Body of pancreas (tissue), 4 donors: ENCODE measurements around the gene ABCC4.

Source experiments
- POLR2A ChIP-seq, 3 donors: fragments of 450-650 bp; IDR thresholded peaks; one replicate each; pipeline ENCODE4 v1.6.1; 2016; ENCODE audit warnings: antibody characterized with exemption in 3 of 3, mild to moderate bottlenecking in 2 of 3
- TF ChIP-seq, protein P1 (sequence below), 7 experiments: fragments of 450-650 bp in 4 of 7; fragments of 200-600 bp in 3 of 7; sonication (generic) in 3 of 7; IDR thresholded peaks; one replicate each; pipeline ENCODE4 v1.5.1; 2016 to 2019; ENCODE audit warnings: antibody characterized with exemption in 7 of 7

DNA sequence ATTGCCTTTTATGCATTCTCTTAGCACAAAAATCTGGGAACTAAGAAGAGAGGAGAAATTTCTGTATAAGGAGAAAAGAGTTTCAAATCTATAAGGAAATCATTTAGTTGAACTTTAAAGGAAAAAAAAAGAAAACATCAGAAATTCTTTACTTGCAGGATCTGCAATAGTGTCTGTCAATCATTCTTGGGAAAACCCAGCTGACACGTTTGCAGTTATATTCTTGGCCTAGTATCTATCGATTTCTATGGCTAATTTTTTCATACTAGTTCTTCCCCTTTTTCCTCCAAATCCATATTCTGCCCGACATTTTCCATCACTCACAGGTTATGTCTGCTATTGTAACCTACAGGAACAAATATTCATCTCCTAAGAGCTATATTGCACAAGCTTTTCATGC lies 160.7 kb downstream of the ABCC4 start:
- TF ChIP-seq, protein P1, sequence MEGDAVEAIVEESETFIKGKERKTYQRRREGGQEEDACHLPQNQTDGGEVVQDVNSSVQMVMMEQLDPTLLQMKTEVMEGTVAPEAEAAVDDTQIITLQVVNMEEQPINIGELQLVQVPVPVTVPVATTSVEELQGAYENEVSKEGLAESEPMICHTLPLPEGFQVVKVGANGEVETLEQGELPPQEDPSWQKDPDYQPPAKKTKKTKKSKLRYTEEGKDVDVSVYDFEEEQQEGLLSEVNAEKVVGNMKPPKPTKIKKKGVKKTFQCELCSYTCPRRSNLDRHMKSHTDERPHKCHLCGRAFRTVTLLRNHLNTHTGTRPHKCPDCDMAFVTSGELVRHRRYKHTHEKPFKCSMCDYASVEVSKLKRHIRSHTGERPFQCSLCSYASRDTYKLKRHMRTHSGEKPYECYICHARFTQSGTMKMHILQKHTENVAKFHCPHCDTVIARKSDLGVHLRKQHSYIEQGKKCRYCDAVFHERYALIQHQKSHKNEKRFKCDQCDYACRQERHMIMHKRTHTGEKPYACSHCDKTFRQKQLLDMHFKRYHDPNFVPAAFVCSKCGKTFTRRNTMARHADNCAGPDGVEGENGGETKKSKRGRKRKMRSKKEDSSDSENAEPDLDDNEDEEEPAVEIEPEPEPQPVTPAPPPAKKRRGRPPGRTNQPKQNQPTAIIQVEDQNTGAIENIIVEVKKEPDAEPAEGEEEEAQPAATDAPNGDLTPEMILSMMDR (IDR thresholded peaks at IDR 0.05), result no peak
- no peak for TF ChIP-seq POLR2A (IDR thresholded peaks at IDR 0.05)
